K562 (cell line): Measurements from ENCODE around the gene CALML6. TPM values are rescaled to one million over a fixed set of nuclear protein-coding genes. Genes with fewer than 3 reads are reported as not detected.
A peak's percentile ranks its signal among the peaks of the same experiment; 100 is the strongest.

Experiments
- CUX1 ChIP-seq: fragments of 200-800 bp; sonication (Bioruptor generic); IDR thresholded peaks from 2 replicates; pipeline ENCODE4 v1.6.1; 2016; ENCODE audit warnings: missing genetic modification characterization, missing compliant biosample characterization
- E2F6 ChIP-seq, 2 experiments: IDR thresholded peaks; 2 replicates each; pipeline ENCODE4 v1.6.1; 2011; ENCODE audit warnings: borderline replicate concordance in 1 of 2, control low read depth in 1 of 2, low read depth in 1 of 2, low read length in 1 of 2, mild to moderate bottlenecking in 1 of 2, mixed read lengths in 1 of 2, moderate library complexity in 1 of 2; ENCODE audit not compliant: insufficient read depth in 1 of 2, insufficient read length in 1 of 2, poor library complexity in 1 of 2, severe bottlenecking in 1 of 2; ENCODE audit errors: extremely low read depth in 1 of 2
- HDAC1 ChIP-seq, 2 experiments: fragments of 450-650 bp; IDR thresholded peaks; 2 replicates each; pipeline ENCODE4 v1.6.1; 2016 to 2017; ENCODE audit warnings: inconsistent platforms in 1 of 2, mild to moderate bottlenecking in 1 of 2, moderate library complexity in 1 of 2
- MECOM ChIP-seq: fragments of 250-450 bp; sonication (Bioruptor Pico); IDR thresholded peaks from 2 replicates; pipeline ENCODE4 v1.8.0; 2022; ENCODE audit warnings: inconsistent platforms
- NFATC3 ChIP-seq: fragments of 450-650 bp; IDR thresholded peaks from 2 replicates; pipeline ENCODE4 v1.6.1; 2017; ENCODE audit warnings: mild to moderate bottlenecking
- PHTF2 ChIP-seq: fragments of 250-450 bp; sonication (Bioruptor Pico); IDR thresholded peaks from 2 replicates; pipeline ENCODE4 v1.5.0; 2021; ENCODE audit warnings: mild to moderate bottlenecking
- PPARD ChIP-seq: fragments of 250-450 bp; sonication (Bioruptor Pico); IDR thresholded peaks from 2 replicates; pipeline ENCODE4 v1.8.0; 2022; ENCODE audit warnings: inconsistent platforms, mild to moderate bottlenecking, moderate library complexity
- PRDM10 ChIP-seq: fragments of 450-650 bp; IDR thresholded peaks from 2 replicates; pipeline ENCODE4 v1.6.1; 2018; ENCODE audit not compliant: partially characterized antibody
- SMAD2 ChIP-seq: fragments of 150-350 bp; IDR thresholded peaks from 2 replicates; pipeline ENCODE4 v1.6.1; 2014; ENCODE audit warnings: low read depth, mild to moderate bottlenecking, low read length
- SMARCA4 ChIP-seq: fragments of 450-650 bp; IDR thresholded peaks from 2 replicates; pipeline ENCODE4 v1.6.1; 2016
- SMARCA5 ChIP-seq: fragments of 450-650 bp; IDR thresholded peaks from 2 replicates; pipeline ENCODE4 v1.6.1; 2016
- TEAD4 ChIP-seq, 2 experiments: sonication (generic) in 1 of 2; formaldehyde crosslinking in 1 of 2; IDR thresholded peaks; 2 replicates each; pipeline versions ENCODE4 v1.6.1 to v1.8.0; 2012 to 2022; ENCODE audit warnings: borderline replicate concordance in 1 of 2, inconsistent platforms in 1 of 2, low read length in 1 of 2, mild to moderate bottlenecking in 1 of 2, missing genetic modification reagents in 1 of 2
- ZNF133 ChIP-seq: fragments of 250-450 bp; sonication (Bioruptor Pico); IDR thresholded peaks from 2 replicates; pipeline ENCODE4 v1.4.0; 2020; ENCODE audit warnings: mild to moderate bottlenecking
- ZNF253 ChIP-seq: fragments of 250-450 bp; sonication (Bioruptor Pico); conservative IDR thresholded peaks from 2 replicates; pipeline ENCODE4 v1.6.1; 2021; ENCODE audit warnings: mild to moderate bottlenecking
- ZNF274 ChIP-seq: IDR thresholded peaks from 2 replicates; pipeline ENCODE4 v1.6.1; 2011; ENCODE audit warnings: low read depth, mild to moderate bottlenecking, low read length, moderate library complexity, borderline replicate concordance
- ZNF384 ChIP-seq: IDR thresholded peaks from 2 replicates; pipeline ENCODE4 v1.6.1; 2012; ENCODE audit warnings: low read depth, low read length, improper control_type of control experiment
- ZNF764 ChIP-seq: fragments of 250-450 bp; sonication (Bioruptor Pico); IDR thresholded peaks from 2 replicates; pipeline ENCODE4 v1.4.0; 2020; ENCODE audit warnings: low read depth, mild to moderate bottlenecking, moderate library complexity
- polyA plus RNA-seq, 8 experiments: library from polyadenylated mRNA; depleted of rRNA in 4 of 8; stranded (reverse) in 5 of 8; unstranded in 3 of 8; fragments of >200 nt; fragmentation: Nextera tagmentation in 2 of 8; fragmentation: Illumina TruSeq in 1 of 8; extraction: Ambion mirVana in 2 of 8; extraction: Trizol in 1 of 8; gene quantifications; 2 replicates each; pipeline versions ENCODE4 v1.2.1 to v1.2.3, GENCODE V29; 2011 to 2014; ENCODE audit warnings: inconsistent platforms in 1 of 8, missing spikeins in 1 of 8
- total RNA-seq, 7 experiments: library from RNA; depleted of rRNA in 6 of 7; stranded (reverse); fragments of >200 nt in 6 of 7; fragmentation: Illumina TruSeq in 2 of 7; extraction: Trizol in 2 of 7; gene quantifications; 2 replicates each; pipeline versions ENCODE4 v1.2.1 to v1.2.3, GENCODE V29; 2011 to 2021; ENCODE audit warnings: low replicate concordance in 1 of 7

CALML6 gene
- total and polyA plus RNA-seq, 9 of the 15 experiments (the other 6 are each of a cell fraction or from before 2014, with no cell fraction given) = 0.14 TPM; not detected in 8

- peak; percentile 39 for TF ChIP-seq PRDM10
- TF ChIP-seq NFATC3 = no peak
- TF ChIP-seq PPARD = no peak
- TF ChIP-seq ZNF764 (CRISPR knock-in tag) = no peak
- no peak for TF ChIP-seq SMARCA5
- no peak for TF ChIP-seq SMARCA4
- no peak for TF ChIP-seq ZNF274
- TF ChIP-seq MECOM (CRISPR knock-in tag) = no peak
- 0 out of 2 replicates have a peak, but pooled peaks have one; percentile 18 for TF ChIP-seq TEAD4 (IDR thresholded peaks at IDR 0.05; ENCODE audit: low read length)
- no peak for TF ChIP-seq TEAD4 (CRISPR knock-in tag; IDR thresholded peaks at IDR 0.05; ENCODE audit: borderline replicate concordance)
- TF ChIP-seq ZNF253 (CRISPR knock-in tag) = no peak
- no peak for TF ChIP-seq ZNF384
- TF ChIP-seq CUX1 (CRISPR knock-in tag) = no peak
- peak in 1 of 2 experiments; percentile 44; a peak in 1 of 4 replicates for TF ChIP-seq HDAC1 (IDR thresholded peaks at IDR 0.05)
- peak; percentile 65 to 77 for TF ChIP-seq E2F6 (IDR thresholded peaks at IDR 0.05; ENCODE audit: borderline replicate concordance in 1 of 2, extremely low read depth in 1 of 2, insufficient read depth in 1 of 2, insufficient read length in 1 of 2, low read depth in 1 of 2, low read length in 1 of 2, poor library complexity in 1 of 2, severe bottlenecking in 1 of 2)
- TF ChIP-seq PHTF2 (CRISPR knock-in tag) = no peak
- TF ChIP-seq SMAD2 = no peak
- no peak for TF ChIP-seq ZNF133 (CRISPR knock-in tag)
Observed at GRCh38 chr1:1919304-1920056, 4.4 kb downstream of the CALML6 start (continued).
